Effector memory CD8-positive, alpha-beta T cell (primary cell): Measurements from ENCODE around the gene COL18A1.
A peak's percentile ranks its signal among the peaks of the same experiment; 100 is the strongest.

Source experiments
- ATAC-seq: fragments of 150-1000 bp; cut with Tn5 transposase; replicated peaks from 2 replicates; pipeline ENCODE4 v1.10.0; 2021; ENCODE audit warnings: mild to moderate bottlenecking, moderate library complexity
- DNase-seq, 3 experiments: peaks; one replicate each; pipeline ENCODE4 v3.0.0; 2021
- H3K27ac Mint-ChIP-seq, 2 donors: one replicate each; pipeline ENCODE4 v1.8.0; 2022; ENCODE audit warnings: mild to moderate bottlenecking in 2 of 2, mixed read lengths in 2 of 2, moderate library complexity in 2 of 2
- H3K27me3 Mint-ChIP-seq, 2 donors: one replicate each; pipeline ENCODE4 v1.8.0; 2022; ENCODE audit warnings: mixed read lengths in 2 of 2
- H3K36me3 Mint-ChIP-seq: one replicate; pipeline ENCODE4 v1.8.0; 2022; ENCODE audit warnings: mild to moderate bottlenecking, moderate library complexity, mixed read lengths; ENCODE audit not compliant: insufficient read depth
- H3K4me1 Mint-ChIP-seq, 2 donors: one replicate each; pipeline ENCODE4 v1.8.0; 2022; ENCODE audit warnings: low read depth in 2 of 2, mixed read lengths in 2 of 2
- H3K4me3 Mint-ChIP-seq, 2 donors: one replicate each; pipeline ENCODE4 v1.8.0; 2022; ENCODE audit warnings: mild to moderate bottlenecking in 2 of 2, mixed read lengths in 2 of 2, moderate library complexity in 2 of 2
- H3K9me3 Mint-ChIP-seq, 2 donors: one replicate each; pipeline ENCODE4 v1.8.0; 2022; ENCODE audit warnings: mixed read lengths in 2 of 2
- total RNA-seq, 9 experiments: gene quantifications; one replicate each; lab custom pipeline; 2026; lab: John Stamatoyannopoulos, UW

Gene COL18A1
- total RNA-seq: 0.79 to 35.4 (median 9.9) reads per million in 9 experiments

DNA sequence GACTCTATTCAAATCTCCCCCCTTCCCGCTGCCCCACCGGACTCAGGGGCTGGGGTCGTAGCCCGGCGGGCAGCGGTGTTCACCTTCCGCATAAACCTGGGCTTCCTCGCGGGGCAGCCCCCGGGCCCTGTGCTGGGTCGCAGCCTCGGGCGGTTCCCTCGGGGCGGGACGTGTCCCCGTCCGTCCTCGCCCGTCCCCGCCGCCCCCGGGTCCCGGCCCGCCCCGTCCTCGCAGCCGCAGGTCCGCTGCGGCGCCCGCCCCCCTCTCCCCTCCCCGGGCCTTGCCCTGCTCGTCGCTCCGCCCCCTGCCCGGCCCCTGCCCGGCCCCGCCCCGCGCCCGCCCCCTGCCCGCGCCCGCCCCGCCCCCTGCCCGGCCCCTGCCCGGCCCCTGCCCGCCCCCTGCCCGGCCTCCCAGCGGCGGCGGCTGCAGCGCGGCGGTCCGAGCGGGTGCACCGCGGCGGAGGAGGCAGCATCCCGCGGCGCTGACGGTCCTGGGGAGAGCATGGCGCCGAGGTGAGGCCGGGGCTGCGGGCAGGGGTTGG is at the start of gene COL18A1:
Gene COL18A1 (plus strand): TSS at position 436 of the 541 bp plus-strand sequence. CDS start 66 bp downstream, at position 502.
- Mint-ChIP-seq H3K9me3 (peaks cover 0 to 8% of the 10 kb centered on the region in 2 donors), H3K27me3 (peaks cover 58 to 86% of the 10 kb centered on the region in 2 donors)
- peak; percentile 57 for ATAC-seq

DNA sequence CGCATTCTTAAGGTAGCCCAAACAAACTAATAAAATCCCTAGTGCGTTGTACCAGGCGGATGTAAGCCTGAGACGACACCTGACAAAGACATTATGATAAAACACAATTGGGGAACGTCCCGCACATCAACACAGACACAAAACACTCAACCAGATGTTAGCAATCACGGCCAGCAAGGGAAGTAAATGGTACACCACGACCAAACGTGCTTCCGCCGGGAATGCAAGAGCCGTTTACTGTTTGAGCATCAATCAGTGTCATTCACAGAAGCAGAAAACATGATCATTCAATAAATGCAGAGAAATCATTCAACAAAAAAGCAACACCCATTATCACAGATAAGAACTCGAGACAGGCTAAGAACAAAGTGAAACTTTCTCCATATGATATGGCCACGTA is 49.4 kb upstream of the COL18A1 start:
- Mint-ChIP-seq H3K27ac (no peak overlapping the region), H3K9me3 (no peaks in the 10 kb centered on the region), H3K4me1 (peaks cover 8 to 10% of the 10 kb centered on the region in 2 donors), H3K4me3 (no peak overlapping the region), H3K36me3 (peaks cover 4% of the 10 kb centered on the region), H3K27me3 (peaks cover 33 to 65% of the 10 kb centered on the region in 2 donors)
- ATAC-seq (no peak), DNase-seq (no peak)

More for the DNA sequence above, at the start of gene COL18A1:
- Mint-ChIP-seq H3K4me1 (peaks cover 11 to 13% of the 10 kb centered on the region in 2 donors), H3K36me3 (peaks cover 4% of the 10 kb centered on the region), H3K4me3 (peak within 1 kb of the TSS; percentile 79 to 87), H3K27ac (peak within 1 kb of the TSS in 1 of 2 donors; percentile 2)
- DNase-seq: no peak

DNA sequence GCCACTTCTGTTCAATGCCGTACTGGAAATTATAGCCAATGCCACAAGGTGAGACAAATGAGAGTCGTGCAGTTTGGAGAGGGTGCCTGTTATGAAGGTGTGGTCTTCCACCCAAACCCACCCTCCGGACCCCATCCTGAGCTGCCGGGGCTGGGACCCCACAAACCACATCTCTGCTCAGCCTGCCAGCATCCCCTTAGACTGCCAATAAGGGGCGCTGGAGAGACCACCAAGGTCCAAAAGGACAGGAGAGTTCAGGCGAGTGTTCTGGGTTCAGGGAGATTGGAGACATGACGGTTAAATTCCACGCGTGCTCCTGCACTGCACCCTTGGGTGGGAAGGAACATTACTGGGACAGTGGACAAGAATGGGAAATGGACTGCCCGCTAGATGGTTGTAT is 48.7 kb upstream of the COL18A1 start:
- Mint-ChIP-seq H3K4me1 (peaks cover 8 to 10% of the 10 kb centered on the region in 2 donors), H3K27me3 (peaks cover 33 to 68% of the 10 kb centered on the region in 2 donors), H3K27ac (no peak overlapping the region), H3K9me3 (no peaks in the 10 kb centered on the region), H3K36me3 (peaks cover 4% of the 10 kb centered on the region), H3K4me3 (no peak overlapping the region)
- DNase-seq (no peak), ATAC-seq (no peak)

DNA sequence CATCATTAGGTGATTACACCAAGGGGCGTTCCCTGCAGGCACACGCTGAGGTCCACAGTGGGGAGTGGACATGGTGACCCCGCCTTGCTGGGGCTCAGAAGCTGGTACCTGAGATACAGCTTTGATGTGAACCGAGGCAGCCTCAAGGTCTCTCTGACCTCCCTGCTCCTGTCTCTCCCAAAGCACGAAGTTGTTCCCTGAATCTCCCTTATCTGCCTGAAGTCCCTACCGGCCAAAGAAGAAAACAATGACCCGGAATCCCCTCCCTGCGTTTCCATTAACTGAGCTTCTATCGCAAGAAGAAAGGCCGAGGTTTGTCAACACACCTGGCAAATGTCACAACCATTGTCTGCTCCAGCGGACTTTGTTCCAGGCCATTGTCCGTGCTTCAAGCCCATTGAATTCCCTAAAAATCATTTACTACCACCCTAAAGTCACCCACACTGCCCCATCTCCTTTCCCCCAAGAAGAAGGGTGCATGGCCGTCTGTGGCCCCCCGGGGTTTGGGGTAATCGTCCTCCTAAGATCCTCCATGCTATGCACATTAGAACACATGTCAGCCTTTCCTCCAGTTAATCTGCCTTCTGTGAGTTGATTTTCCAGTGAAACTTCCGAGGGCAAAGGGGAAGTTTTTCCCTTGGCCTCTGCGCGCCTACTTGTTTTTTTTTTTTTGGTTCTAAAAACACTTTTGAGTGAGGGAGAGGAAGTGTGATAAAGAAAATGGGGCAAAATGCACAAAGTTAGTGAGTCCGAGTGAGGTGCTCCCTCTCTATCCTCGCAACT is 48.1 kb upstream of the COL18A1 start:
- no peak for DNase-seq
- Mint-ChIP-seq H3K27me3 (peaks cover 39 to 74% of the 10 kb centered on the region in 2 donors), H3K9me3 (no peaks in the 10 kb centered on the region), H3K4me1 (peaks cover 8 to 10% of the 10 kb centered on the region in 2 donors), H3K36me3 (peaks cover 4% of the 10 kb centered on the region), H3K4me3 (no peak overlapping the region), H3K27ac (no peak overlapping the region)
- no peak for ATAC-seq

DNA sequence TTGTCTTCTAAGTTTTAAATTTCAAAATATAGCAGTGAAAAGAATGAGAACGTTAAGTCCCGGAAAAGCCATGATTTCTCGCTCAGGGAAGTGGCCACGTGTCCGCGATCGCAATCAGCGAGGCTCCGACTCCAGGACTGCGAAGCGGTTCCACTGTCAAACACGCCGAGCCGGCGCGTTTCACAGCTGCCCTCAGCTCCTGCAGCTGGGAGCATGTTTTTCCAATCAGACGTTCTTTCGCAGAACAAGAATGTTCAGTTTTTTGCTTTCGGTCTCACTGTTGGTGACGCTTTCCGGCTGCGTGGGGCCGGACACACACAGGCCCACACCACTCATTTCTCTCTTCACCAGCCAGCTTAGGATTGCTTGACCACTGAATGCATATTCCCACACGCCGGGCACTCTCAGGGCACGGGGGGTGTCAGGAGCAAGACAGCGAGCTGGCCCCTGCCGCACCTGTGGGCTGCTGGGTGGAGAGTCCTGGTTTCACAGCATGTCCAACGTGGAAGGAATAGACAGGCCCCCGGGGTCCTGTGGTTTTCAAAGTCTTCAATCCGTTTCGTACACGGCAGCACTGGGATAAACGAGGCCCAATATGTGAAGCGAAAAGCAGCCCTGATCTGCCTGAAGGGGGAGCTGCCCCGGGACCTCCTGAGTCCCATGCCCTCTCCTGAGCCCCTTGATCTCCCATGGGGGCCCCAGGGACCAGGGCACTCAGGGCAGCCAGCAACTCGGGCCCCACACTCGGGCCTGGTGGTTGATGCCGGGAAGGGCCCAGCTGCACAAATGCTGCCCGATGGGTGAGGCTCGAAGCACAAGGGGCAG is 47.3 kb upstream of the COL18A1 start:
- ATAC-seq (no peak), DNase-seq (no peak)
- no peak overlapping the region for H3K27ac Mint-ChIP-seq
- no peak overlapping the region for H3K4me3 Mint-ChIP-seq
- peaks cover 4% of the 10 kb centered on the region for H3K36me3 Mint-ChIP-seq
- peaks cover 8 to 10% of the 10 kb centered on the region in 2 donors for H3K4me1 Mint-ChIP-seq
- no peaks in the 10 kb centered on the region for H3K9me3 Mint-ChIP-seq
- H3K27me3 Mint-ChIP-seq: peaks cover 39 to 82% of the 10 kb centered on the region in 2 donors

DNA sequence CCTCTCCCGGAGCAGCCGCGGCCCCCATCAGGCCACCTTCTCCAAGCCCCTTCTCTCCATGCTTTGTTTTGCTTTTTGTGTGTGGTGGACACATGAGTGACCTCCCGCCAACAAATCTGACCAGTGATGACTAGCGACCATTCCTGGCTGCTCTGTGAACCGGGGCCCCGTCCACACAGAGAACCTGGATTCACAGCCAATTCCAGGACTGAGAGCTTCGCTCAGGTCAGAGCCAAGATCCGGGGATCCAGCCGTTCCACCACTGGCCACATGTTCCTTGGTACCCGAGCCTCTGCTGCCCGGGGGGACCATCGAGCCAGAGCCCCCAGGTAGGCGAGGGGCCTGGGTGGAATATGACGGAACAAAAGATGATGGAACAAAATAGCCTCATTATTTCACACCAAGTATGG is 46.7 kb upstream of the COL18A1 start:
- H3K4me1 Mint-ChIP-seq: peaks cover 8 to 10% of the 10 kb centered on the region in 2 donors
- H3K27me3 Mint-ChIP-seq: peaks cover 39 to 86% of the 10 kb centered on the region in 2 donors
- H3K27ac Mint-ChIP-seq: no peak overlapping the region
- no peaks in the 10 kb centered on the region for H3K9me3 Mint-ChIP-seq
- H3K36me3 Mint-ChIP-seq: peaks cover 4% of the 10 kb centered on the region
- DNase-seq: no peak
- ATAC-seq: no peak
- no peak overlapping the region for H3K4me3 Mint-ChIP-seq

DNA sequence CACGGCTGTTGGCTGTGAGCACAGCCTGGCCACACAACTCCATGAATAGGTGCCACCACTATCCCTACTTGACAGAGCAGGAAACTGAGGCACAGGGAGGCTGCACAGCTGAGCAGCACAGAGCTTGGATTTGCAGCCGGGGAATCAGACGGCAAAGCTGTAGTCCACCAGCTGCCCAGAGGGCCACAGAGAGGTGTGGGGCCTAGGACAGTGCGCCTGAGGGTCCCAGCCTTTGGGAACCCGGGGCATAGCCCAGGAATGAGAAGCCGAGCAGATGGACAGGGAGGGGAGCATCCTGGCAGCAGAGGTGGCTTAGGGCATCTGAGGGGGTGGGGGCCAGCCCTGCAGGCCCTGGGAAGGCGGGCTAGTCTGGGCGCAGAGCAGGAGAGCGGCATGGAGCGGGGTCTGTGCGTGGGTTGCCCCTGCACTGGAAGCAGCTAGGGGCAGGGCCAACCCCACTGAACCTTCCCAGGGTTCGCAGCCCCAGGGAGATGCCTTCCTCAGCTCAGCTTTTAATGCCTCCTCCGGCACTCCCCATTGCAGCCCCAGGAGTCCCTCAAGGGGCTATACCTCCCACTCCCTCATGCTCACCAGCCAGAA is 46.2 kb upstream of the COL18A1 start:
- DNase-seq: no peak
- Mint-ChIP-seq H3K9me3 (no peaks in the 10 kb centered on the region), H3K27ac (no peak overlapping the region), H3K27me3 (peaks cover 40 to 86% of the 10 kb centered on the region in 2 donors), H3K4me3 (no peak overlapping the region), H3K4me1 (peaks cover 10 to 11% of the 10 kb centered on the region in 2 donors), H3K36me3 (peaks cover 4% of the 10 kb centered on the region)
- no peak for ATAC-seq

DNA sequence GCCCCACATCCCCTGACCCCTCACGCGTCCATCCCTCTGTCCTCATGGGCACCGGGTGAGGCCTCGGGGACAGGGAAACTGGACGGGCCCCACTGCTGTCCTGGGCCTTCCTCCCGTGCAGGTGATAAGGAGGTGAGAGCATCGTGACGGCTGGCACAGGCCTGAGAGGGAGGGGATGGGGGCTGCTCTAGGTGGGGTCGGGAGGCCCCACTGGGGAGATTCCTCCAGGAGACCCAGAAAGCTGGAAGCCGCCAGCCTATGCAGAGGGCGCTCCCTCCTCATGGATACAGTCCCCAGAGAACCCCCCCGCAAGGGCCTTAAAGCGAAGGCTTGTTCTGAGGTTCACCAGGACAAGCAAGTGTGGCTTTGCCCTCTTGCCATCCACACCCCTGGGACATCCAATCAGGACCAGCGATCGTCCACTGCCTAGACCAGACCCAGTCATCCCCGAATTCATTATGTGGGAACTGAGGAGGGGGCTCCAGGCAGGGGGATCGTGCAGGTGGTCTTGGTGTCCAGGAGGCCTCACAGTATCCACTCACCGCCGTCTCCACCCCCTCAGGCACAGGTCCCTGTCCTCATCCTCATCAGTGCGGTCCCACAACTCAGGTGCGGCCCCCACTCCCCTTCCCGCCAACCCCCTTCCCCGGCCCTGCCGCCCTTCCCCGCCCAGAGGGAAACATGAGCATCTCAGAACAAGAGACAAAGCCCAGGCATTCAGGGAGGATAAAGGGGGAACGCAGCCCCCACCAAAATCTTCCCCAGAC is 45.3 kb upstream of the COL18A1 start:
- H3K4me3 Mint-ChIP-seq: no peak overlapping the region
- peaks cover 47 to 92% of the 10 kb centered on the region in 2 donors for H3K27me3 Mint-ChIP-seq
- no peak overlapping the region for H3K27ac Mint-ChIP-seq
- DNase-seq (no peak), ATAC-seq (no peak)
- H3K4me1 Mint-ChIP-seq: peaks cover 14 to 16% of the 10 kb centered on the region in 2 donors
- no peaks in the 10 kb centered on the region for H3K9me3 Mint-ChIP-seq
- H3K36me3 Mint-ChIP-seq: peaks cover 4% of the 10 kb centered on the region

DNA sequence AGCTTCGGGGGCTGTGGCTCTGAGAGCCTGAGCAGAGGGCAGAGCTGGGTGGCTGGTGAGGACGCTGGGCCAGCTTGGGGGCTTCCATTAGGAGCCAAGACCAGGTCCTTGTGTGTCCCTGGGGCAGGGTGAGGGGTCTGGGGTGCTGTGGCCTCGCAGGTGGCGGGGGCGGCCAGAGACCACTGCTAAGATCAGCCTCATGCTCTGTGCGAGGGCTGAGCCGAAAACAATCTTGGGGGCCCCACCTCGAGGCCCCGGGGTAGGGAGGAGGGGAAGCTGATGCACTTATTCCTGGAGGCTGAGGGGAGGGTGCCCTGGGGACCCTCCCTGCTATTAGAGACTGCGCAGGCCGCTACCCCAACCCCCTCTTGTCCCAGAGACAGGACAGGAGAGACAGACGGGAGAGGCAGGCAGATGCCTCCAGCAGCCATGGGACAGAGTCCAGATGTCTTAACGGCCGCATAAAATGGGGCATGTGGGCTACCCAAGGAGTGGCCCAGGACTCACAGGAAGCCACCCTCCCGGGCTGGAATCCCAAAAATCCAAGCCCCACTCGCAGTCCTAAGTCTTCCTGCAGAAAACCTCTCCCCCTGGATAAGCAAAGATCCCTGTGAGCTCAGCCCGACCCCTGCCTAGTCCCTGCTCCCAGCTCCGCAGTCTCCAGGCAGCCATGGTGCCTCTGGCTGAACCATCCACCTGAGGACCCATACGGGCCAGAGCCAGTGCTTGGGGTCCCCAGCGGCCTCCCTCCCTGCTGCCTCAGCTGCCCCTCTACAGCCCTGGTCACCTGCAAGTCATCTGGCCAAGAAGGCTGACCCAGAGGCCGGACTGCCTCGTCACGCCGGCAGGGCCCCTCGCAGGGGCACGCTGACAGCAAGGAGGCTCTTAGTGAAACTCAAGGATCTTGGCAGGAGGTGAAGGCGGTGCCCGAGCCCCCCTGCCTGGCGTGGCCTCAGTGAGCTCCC is 43.6 kb upstream of the COL18A1 start:
- Mint-ChIP-seq H3K27me3 (peaks cover 31 to 87% of the 10 kb centered on the region in 2 donors), H3K27ac (no peak overlapping the region), H3K9me3 (no peaks in the 10 kb centered on the region), H3K36me3 (no peaks in the 10 kb centered on the region), H3K4me1 (peaks cover 5 to 7% of the 10 kb centered on the region in 2 donors), H3K4me3 (no peak overlapping the region)
- no peak for ATAC-seq
- no peak for DNase-seq

DNA sequence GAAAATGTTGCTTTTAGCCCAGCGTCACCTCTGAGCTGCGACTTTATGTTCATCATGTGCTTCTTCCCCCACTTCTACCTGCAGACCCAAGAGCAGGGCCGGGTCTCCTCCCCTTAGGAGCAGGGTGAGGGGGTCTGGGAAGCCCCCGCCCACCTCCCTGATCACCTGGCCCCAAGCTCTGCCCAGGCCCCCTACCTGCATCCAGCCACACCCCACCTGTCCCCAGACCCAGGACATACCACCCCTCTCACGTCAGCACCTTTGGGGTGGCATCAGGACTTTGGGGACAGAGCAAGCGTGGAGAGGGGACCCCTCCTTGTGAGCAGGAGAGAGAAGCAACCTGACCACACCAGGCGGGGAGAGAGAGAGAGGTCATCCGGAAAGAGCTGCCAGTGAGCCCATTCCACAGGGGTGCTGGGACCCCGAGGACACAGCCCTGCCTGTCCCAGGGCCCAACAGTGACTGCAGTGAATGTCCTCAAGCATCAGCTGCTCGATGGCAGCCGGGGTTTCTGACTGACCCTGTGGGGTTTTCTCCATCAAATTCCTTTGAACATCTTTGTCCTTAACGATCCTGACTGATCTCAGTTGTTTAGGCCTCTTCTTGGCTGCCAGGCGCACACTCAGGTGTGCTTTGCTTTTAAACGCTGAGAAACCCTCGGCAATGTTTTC is 42.8 kb upstream of the COL18A1 start:
- Mint-ChIP-seq H3K27ac (no peak overlapping the region), H3K36me3 (no peaks in the 10 kb centered on the region), H3K4me3 (no peak overlapping the region), H3K4me1 (peaks cover 5 to 7% of the 10 kb centered on the region in 2 donors), H3K27me3 (peaks cover 26 to 87% of the 10 kb centered on the region in 2 donors), H3K9me3 (no peaks in the 10 kb centered on the region)
- DNase-seq (no peak), ATAC-seq (no peak)

DNA sequence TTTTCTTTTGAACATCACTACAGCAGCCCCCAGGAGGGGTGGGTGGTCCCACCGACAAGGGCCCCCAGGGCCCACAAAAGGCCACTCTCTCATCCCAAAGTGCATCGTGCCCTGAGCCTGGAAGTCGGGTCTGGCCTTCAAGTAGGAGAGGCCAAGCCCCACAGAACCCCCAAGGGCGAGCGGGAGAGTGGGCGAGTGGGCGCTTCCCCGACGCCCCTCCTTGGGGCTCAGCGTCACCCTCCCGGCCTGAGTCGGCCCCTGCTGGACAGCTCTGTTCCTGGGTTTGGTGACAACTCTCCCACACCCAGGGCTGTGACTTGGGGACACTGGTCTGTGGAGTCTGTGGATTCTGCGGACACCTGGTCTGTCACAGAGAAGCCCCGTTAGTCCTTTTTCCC is 42.2 kb upstream of the COL18A1 start:
- Mint-ChIP-seq H3K9me3 (no peaks in the 10 kb centered on the region), H3K4me1 (peaks cover 5 to 7% of the 10 kb centered on the region in 2 donors), H3K27ac (no peak overlapping the region), H3K36me3 (no peaks in the 10 kb centered on the region), H3K4me3 (no peak overlapping the region), H3K27me3 (peaks cover 28 to 87% of the 10 kb centered on the region in 2 donors)
- no peak for DNase-seq
- ATAC-seq: no peak
